ENCODE results near the gene PLEKHA6. TPM values are rescaled to one million over a fixed set of nuclear protein-coding genes. Genes with fewer than 3 reads are reported as not detected.

The PLEKHA6 gene
- total RNA-seq, 1 experiment from 2014 or later: 2.1 TPM

GRCh38 chr1:204217648-204218000, 142.1 kb downstream of the PLEKHA6 start:
- TF ChIP-seq CTCF (conservative IDR thresholded peaks at IDR 0.05): no peak
- Histone ChIP-seq H3K56ac (ENCODE audit: insufficient read length, low read depth, low read length) (no peak overlapping the region), H3K14ac (ENCODE audit: insufficient read depth, low read length) (no peak overlapping the region), H2BK20ac (ENCODE audit: low read depth, low read length, poor library complexity, severe bottlenecking) (no peak overlapping the region), H3K4me2 (ENCODE audit: insufficient read depth, insufficient read length, low read length) (no peak overlapping the region), H2BK12ac (ENCODE audit: insufficient read length, low read depth, low read length) (no peak overlapping the region), H4K20me1 (ENCODE audit: control insufficient read depth, insufficient read depth, insufficient read length) (no peaks in the 10 kb centered on the region), H4K5ac (ENCODE audit: insufficient read length, low read depth, low read length) (no peak overlapping the region), H3K27me3 (ENCODE audit: insufficient read depth, low read length) (no peaks in the 10 kb centered on the region), H2BK5ac (ENCODE audit: insufficient read length, low read length) (no peak overlapping the region), H3K23me2 (ENCODE audit: insufficient read length, low read depth, low read length, poor library complexity, severe bottlenecking) (peaks cover 11% of the 10 kb centered on the region), H3K27ac (ENCODE audit: insufficient read length, low read depth, low read length) (no peak overlapping the region), H3K79me2 (ENCODE audit: insufficient read depth, low read length) (no peaks in the 10 kb centered on the region), H2BK120ac (ENCODE audit: low read depth, low read length, poor library complexity, severe bottlenecking) (no peak overlapping the region), H3T11ph (ENCODE audit: low read length) (no peak overlapping the region), H2AK5ac (ENCODE audit: insufficient read length, low read length) (no peak overlapping the region), H3K79me1 (ENCODE audit: insufficient read depth, low read depth, low read length, poor library complexity, severe bottlenecking) (no peaks in the 10 kb centered on the region), H3K4ac (ENCODE audit: low read depth, low read length) (no peak overlapping the region), H3K9ac (ENCODE audit: extremely low read depth, insufficient read length, low read length) (no peak overlapping the region), H3K4me1 (ENCODE audit: insufficient read depth, low read length) (peaks cover 3% of the 10 kb centered on the region; the same call in 1 of the 2 replicates), H4K91ac (ENCODE audit: insufficient read length, low read depth, low read length) (no peak overlapping the region), H3K9me3 (ENCODE audit: control insufficient read depth, low read depth, low read length) (no peaks in the 10 kb centered on the region), H3K23ac (ENCODE audit: insufficient read length, low read depth, low read length) (no peak overlapping the region), H3K18ac (ENCODE audit: insufficient read length, low read depth, low read length) (no peak overlapping the region), H2BK15ac (ENCODE audit: low read depth, low read length) (no peak overlapping the region), H2AFZ (ENCODE audit: low read length) (no peak overlapping the region), H4K8ac (replicated peaks; ENCODE audit: insufficient read length, low read depth, low read length) (no peak overlapping the region)
- H3K4me1 Mint-ChIP-seq: peaks cover 8 to 14% of the 10 kb centered on the region in 2 experiments; a peak in 2 of 4 replicates
- WGBS (ENCODE audit: extremely low coverage, insufficient read length, low lambda C conversion rate): no CpG with 5 or more reads among the region's 4 CpGs
- H3K4me3 Mint-ChIP-seq: no peak overlapping the region
- no peak overlapping the region for H3K27ac Mint-ChIP-seq
- H3K36me3 Mint-ChIP-seq (ENCODE audit: insufficient read depth in 1 of 3, low read depth in 3 of 3): no peaks in the 10 kb centered on the region; a peak in 1 of 7 replicates
- peaks cover 6% of the 10 kb centered on the region for H3K27me3 Mint-ChIP-seq (ENCODE audit: low read depth)
- no peaks in the 10 kb centered on the region for H3K9me3 Mint-ChIP-seq
- DNase-seq: no peak
